Left cardiac atrium (tissue), 4 donors: ENCODE measurements around the gene ARL6IP5. TPM values are rescaled to one million over a fixed set of nuclear protein-coding genes. Genes with fewer than 3 reads are reported as not detected.

ENCODE experiments used
- ATAC-seq, 2 donors: fragments of 200-7000 bp; cut with Tn5 transposase; one replicate each; pipeline ENCODE4 v1.9.1; 2020; ENCODE audit warnings: mild to moderate bottlenecking in 2 of 2, moderate library complexity in 2 of 2
- DNase-seq: peaks from one replicate; pipeline ENCODE4 v3.0.0-alpha.2; 2020
- intact Hi-C, 2 donors: fragments of 100-400 bp; cut with DNase I; formaldehyde crosslinking; loops; one replicate each; pipeline versions ENCODE4 v1.14.1 to v1.15.1; 2022 to 2023
- total RNA-seq, 2 donors: library from RNA; stranded (reverse); fragmentation: NEBNext Ultra II Directional; extraction: Animal tissue kit (Norgen Biotek cat#: 25700); gene quantifications; one replicate each; pipeline ENCODE4 v1.2.1, GENCODE V29; 2021
- donor health status: DM: no; HTN: yes; CAD: no.
- donor health status: DM: no; HTN: yes; CAD: no; lungs with severe emphysema.
- donor health status: DM: yes; HTN: yes; CAD: no.
- donor health status: Dilated cardiomyopathy.

The ARL6IP5 gene
- total RNA-seq, 2 donors from 2014 or later, result 165 to 166 TPM

GRCh38 chr3:69082805-69083204 is 1.9 kb upstream of the ARL6IP5 start:
- DNase-seq, result peak; percentile 34
- intact Hi-C loops, result no loop called here
- ATAC-seq, result peak in 1 of 2 donors; percentile 9

- intact Hi-C loops, result loop anchor here in 1 of 2 donors (5.0 kb wide), 1 partner anchor 37 kb away; the partner anchor contains the start of gene LMOD3
- DNase-seq (peak; percentile 36), ATAC-seq (peak; percentile 27 to 42)
These were observed 563 bp downstream of the ARL6IP5 start for GRCh38 chr3:69085168-69085832.

- DNase-seq (peak; percentile 92), ATAC-seq (peak; percentile 60 to 74)
- intact Hi-C loops, result loop anchor here in 1 of 2 donors (5.0 kb wide), 1 partner anchor 36 kb away; the partner anchor contains the start of gene LMOD3
These were observed 1.3 kb downstream of the ARL6IP5 start for GRCh38 chr3:69085833-69086722.

GRCh38 chr3:69087030-69087791 is 2.5 kb downstream of the ARL6IP5 start:
- DNase-seq (no peak), ATAC-seq (no peak)
- intact Hi-C loops, result loop anchor here in 1 of 2 donors (5.0 kb wide), 1 partner anchor 35 kb away; the partner anchor contains the start of gene LMOD3

- DNase-seq (no peak), ATAC-seq (no peak)
- intact Hi-C loops, result loop anchor here in 1 of 2 donors (5.0 kb wide), 1 partner anchor 34 kb away; the partner anchor contains the start of gene LMOD3
These were observed 3.3 kb downstream of the ARL6IP5 start for GRCh38 chr3:69088063-69088462.

GRCh38 chr3:69090021-69090420 is 5.3 kb downstream of the ARL6IP5 start:
- ATAC-seq (no peak), DNase-seq (no peak)
- intact Hi-C loops, result no loop called here

- intact Hi-C loops, result no loop called here
- no peak for DNase-seq
- no peak for ATAC-seq
These were observed 6.8 kb downstream of the ARL6IP5 start for GRCh38 chr3:69091389-69092029.

- DNase-seq, result no peak
- ATAC-seq, result peak; percentile 8 to 50
- intact Hi-C loops, result no loop called here
These were observed 7.3 kb downstream of the ARL6IP5 start for GRCh38 chr3:69092030-69092516.

- DNase-seq (no peak), ATAC-seq (peak in 1 of 2 donors; percentile 19)
- intact Hi-C loops, result no loop called here
These were observed 9.9 kb downstream of the ARL6IP5 start for GRCh38 chr3:69094467-69095205.

- DNase-seq, result no peak
- intact Hi-C loops, result no loop called here
- ATAC-seq, result no peak
These were observed 10.9 kb downstream of the ARL6IP5 start for GRCh38 chr3:69095636-69096035.

GRCh38 chr3:69096299-69096698 is 11.6 kb downstream of the ARL6IP5 start:
- ATAC-seq (no peak), DNase-seq (no peak)
- intact Hi-C loops, result no loop called here

- ATAC-seq, result no peak
- intact Hi-C loops, result no loop called here
These were observed 12.8 kb downstream of the ARL6IP5 start for GRCh38 chr3:69097407-69098086.

GRCh38 chr3:69099576-69099975 is 14.8 kb downstream of the ARL6IP5 start:
- DNase-seq, result no peak
- intact Hi-C loops, result no loop called here
- peak in 1 of 2 donors; percentile 28 for ATAC-seq

More at GRCh38 chr3:69097407-69098086, 12.8 kb downstream of the ARL6IP5 start:
- no peak for DNase-seq

- ATAC-seq (no peak), DNase-seq (no peak)
- intact Hi-C loops, result no loop called here
These were observed 17.6 kb downstream of the ARL6IP5 start for GRCh38 chr3:69102384-69102783.

GRCh38 chr3:69103123-69103522 is 18.4 kb downstream of the ARL6IP5 start:
- intact Hi-C loops, result no loop called here
- ATAC-seq (no peak), DNase-seq (no peak)

- intact Hi-C loops, result no loop called here
- DNase-seq (no peak), ATAC-seq (no peak)
These were observed 19.8 kb downstream of the ARL6IP5 start for GRCh38 chr3:69104586-69104985.

GRCh38 chr3:69105320-69105719 is 20.6 kb downstream of the ARL6IP5 start:
- DNase-seq, result no peak
- no peak for ATAC-seq
- intact Hi-C loops, result no loop called here
